OCI-LY7 (cell line): ENCODE data around the gene GPR25.

Source experiments
- EZH2phosphoT487 ChIP-seq: fragments of 200-600 bp; sonication (generic); IDR thresholded peaks from 2 replicates; pipeline ENCODE4 v1.6.1; 2018; ENCODE audit warnings: low read depth, borderline replicate concordance, mild to moderate bottlenecking, mixed run types, antibody characterized with exemption, low read length, moderate library complexity, mixed read lengths
- TF ChIP-seq, protein P1 (sequence below): fragments of 200-600 bp; sonication (generic); conservative IDR thresholded peaks from 2 replicates; pipeline ENCODE4 v1.5.1; 2014; ENCODE audit warnings: mild to moderate bottlenecking, antibody characterized with exemption, low read length, moderate library complexity, mixed read lengths

DNA sequence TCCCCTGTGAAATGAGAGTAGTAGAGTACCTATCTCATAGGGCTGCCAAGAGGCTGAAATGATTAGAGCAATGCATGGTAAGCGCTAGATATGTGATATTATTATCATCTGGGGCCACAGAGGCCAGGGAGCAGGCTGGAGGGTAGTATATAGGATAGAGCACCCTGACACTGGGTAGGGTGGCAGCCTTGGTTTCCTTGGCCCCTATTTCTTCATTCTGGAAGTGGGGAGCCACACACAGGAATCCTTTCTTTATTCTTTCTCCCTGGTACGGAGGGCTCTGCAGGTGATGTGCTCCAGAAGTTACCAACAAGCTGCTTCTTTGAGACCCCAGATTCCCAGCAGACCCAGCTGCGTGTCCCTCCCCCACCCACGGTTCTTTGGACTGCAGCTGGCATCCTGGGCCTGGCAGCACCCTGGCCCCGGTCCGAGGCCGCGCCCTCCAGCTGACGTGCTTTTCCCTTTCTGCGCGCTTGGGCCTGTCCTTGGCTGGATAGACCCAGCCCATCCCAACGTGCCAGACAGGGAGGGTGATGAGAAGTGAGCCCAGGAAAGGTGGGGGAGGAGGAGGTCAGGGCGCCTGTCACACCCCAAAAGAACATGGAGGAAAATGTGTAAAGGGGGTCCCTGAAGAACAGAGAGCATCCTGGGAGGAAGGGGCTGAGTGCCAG is 40.1 kb downstream of the GPR25 start:
- TF ChIP-seq, protein P1, sequence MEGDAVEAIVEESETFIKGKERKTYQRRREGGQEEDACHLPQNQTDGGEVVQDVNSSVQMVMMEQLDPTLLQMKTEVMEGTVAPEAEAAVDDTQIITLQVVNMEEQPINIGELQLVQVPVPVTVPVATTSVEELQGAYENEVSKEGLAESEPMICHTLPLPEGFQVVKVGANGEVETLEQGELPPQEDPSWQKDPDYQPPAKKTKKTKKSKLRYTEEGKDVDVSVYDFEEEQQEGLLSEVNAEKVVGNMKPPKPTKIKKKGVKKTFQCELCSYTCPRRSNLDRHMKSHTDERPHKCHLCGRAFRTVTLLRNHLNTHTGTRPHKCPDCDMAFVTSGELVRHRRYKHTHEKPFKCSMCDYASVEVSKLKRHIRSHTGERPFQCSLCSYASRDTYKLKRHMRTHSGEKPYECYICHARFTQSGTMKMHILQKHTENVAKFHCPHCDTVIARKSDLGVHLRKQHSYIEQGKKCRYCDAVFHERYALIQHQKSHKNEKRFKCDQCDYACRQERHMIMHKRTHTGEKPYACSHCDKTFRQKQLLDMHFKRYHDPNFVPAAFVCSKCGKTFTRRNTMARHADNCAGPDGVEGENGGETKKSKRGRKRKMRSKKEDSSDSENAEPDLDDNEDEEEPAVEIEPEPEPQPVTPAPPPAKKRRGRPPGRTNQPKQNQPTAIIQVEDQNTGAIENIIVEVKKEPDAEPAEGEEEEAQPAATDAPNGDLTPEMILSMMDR, result no peak
- no peak for TF ChIP-seq EZH2phosphoT487
